PC-9 (cell line): ENCODE measurements around the gene CD300LB.

Source experiments
- CTCF ChIP-seq: fragments of 200-600 bp; sonication (generic); conservative IDR thresholded peaks from 2 replicates; pipeline ENCODE4 v1.6.1; 2017; ENCODE audit warnings: mixed run types, antibody characterized with exemption, mild to moderate bottlenecking, moderate library complexity
- EZH2 ChIP-seq: fragments of 200-600 bp; sonication (generic); IDR thresholded peaks from 2 replicates; pipeline ENCODE4 v1.8.0; 2017; ENCODE audit warnings: antibody characterized with exemption, low read depth

- TF ChIP-seq EZH2 = no peak
- no peak for TF ChIP-seq CTCF
Measured at GRCh38 chr17:74554909-74555308, 23.6 kb upstream of the CD300LB start.
